Panc1 (cell line): ENCODE data around the gene RABEPK.

Source experiments
- POLR2AphosphoS5 ChIP-seq: IDR thresholded peaks from 2 replicates; pipeline ENCODE4 v1.6.1; 2012; ENCODE audit warnings: mild to moderate bottlenecking, low read depth, low read length, moderate library complexity
- TF ChIP-seq, protein P1 (sequence below): fragments of 450-650 bp; IDR thresholded peaks from 2 replicates; pipeline ENCODE4 v1.5.1; 2017; ENCODE audit warnings: mild to moderate bottlenecking

DNA sequence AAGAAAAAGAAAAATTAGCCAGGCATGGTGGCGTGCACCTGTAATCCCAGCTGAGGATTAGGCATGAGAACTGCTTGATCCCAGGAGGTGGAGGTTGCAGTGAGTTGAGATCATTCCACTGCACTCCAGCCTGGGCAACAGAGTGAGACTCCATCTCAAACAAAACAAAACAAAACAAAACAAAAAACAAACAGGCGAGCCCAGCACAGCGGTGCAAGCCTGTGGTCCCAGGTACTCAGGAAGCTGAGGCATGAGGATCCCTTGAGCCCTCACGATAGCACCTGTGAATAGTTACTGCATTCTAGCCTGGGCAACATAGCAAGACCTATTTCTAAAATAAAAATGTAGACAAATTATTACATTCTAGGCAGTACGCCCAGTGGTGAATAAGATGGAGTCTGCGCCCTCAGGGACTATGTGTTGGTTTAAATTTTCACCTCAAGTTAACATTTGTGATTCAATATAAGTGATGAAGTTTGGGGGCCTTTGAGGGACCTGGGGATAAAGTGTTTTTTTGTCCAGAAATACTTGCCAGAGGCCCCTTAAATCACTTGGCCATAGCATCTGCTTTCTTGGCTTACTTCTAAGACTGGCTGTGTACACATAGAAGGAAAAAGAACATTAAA lies 57.9 kb downstream of the RABEPK start:
- TF ChIP-seq, protein P1, sequence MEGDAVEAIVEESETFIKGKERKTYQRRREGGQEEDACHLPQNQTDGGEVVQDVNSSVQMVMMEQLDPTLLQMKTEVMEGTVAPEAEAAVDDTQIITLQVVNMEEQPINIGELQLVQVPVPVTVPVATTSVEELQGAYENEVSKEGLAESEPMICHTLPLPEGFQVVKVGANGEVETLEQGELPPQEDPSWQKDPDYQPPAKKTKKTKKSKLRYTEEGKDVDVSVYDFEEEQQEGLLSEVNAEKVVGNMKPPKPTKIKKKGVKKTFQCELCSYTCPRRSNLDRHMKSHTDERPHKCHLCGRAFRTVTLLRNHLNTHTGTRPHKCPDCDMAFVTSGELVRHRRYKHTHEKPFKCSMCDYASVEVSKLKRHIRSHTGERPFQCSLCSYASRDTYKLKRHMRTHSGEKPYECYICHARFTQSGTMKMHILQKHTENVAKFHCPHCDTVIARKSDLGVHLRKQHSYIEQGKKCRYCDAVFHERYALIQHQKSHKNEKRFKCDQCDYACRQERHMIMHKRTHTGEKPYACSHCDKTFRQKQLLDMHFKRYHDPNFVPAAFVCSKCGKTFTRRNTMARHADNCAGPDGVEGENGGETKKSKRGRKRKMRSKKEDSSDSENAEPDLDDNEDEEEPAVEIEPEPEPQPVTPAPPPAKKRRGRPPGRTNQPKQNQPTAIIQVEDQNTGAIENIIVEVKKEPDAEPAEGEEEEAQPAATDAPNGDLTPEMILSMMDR: no peak
- TF ChIP-seq POLR2AphosphoS5: no peak
